Keratinocyte (primary cell): Measurements from ENCODE around the gene ZFP36L2. TPM values are rescaled to one million over a fixed set of nuclear protein-coding genes. Genes with fewer than 3 reads are reported as not detected.

Experiments
- DNase-seq: peaks from one replicate; pipeline ENCODE4 v3.0.0-alpha.2; 2011; ENCODE audit warnings: low read depth, missing footprints, low spot score
- FAIRE-seq: peaks from 2 replicates; lab custom pipeline; 2011; peaks lifted over from hg19 to GRCh38; lab: Jason Lieb, UNC
- H2AFZ ChIP-seq: 2 replicates; pipeline ENCODE4 v1.6.0; 2012; ENCODE audit warnings: low read length, control low read depth, inconsistent platforms; ENCODE audit not compliant: control insufficient read depth
- H3K27ac ChIP-seq: 2 replicates; pipeline ENCODE4 v1.5.1; 2011; ENCODE audit warnings: low read length; ENCODE audit not compliant: control insufficient read depth, insufficient read depth
- H3K27me3 ChIP-seq: 3 replicates; pipeline ENCODE4 v1.6.0; 2011; ENCODE audit warnings: low read length; ENCODE audit not compliant: control insufficient read depth, insufficient read depth; ENCODE audit errors: extremely low read depth
- H3K36me3 ChIP-seq, 2 experiments: 2 replicates in 1 of 2; 3 replicates in 1 of 2; pipeline ENCODE4 v1.5.1; 2011; ENCODE audit warnings: low read length in 2 of 2, mild to moderate bottlenecking in 1 of 2; ENCODE audit not compliant: control insufficient read depth in 2 of 2, insufficient read depth in 2 of 2; ENCODE audit errors: extremely low read depth in 1 of 2
- H3K4me1 ChIP-seq: 3 replicates; pipeline ENCODE4 v1.5.1; 2011; ENCODE audit warnings: low read length; ENCODE audit not compliant: control insufficient read depth, insufficient read depth; ENCODE audit errors: extremely low read depth
- H3K4me2 ChIP-seq: 3 replicates; pipeline ENCODE4 v1.6.0; 2011; ENCODE audit warnings: low read depth, low read length; ENCODE audit not compliant: control insufficient read depth, insufficient read depth; ENCODE audit errors: extremely low read depth
- H3K4me3 ChIP-seq, 3 experiments: fragments of 200-600 bp in 1 of 3; sonication (generic) in 1 of 3; 2 replicates in 2 of 3; 3 replicates in 1 of 3; pipeline ENCODE4 v1.5.1; 2011 to 2016; ENCODE audit warnings: low read length in 3 of 3, mild to moderate bottlenecking in 3 of 3, control low read depth in 2 of 3, inconsistent platforms in 1 of 3, low read depth in 1 of 3, mixed read lengths in 1 of 3, mixed run types in 1 of 3, moderate library complexity in 1 of 3; ENCODE audit not compliant: control insufficient read depth in 2 of 3, insufficient read depth in 2 of 3; ENCODE audit errors: extremely low read depth in 1 of 3
- H3K79me2 ChIP-seq: 2 replicates; pipeline ENCODE4 v1.6.0; 2012; ENCODE audit warnings: low read length; ENCODE audit not compliant: control insufficient read depth, insufficient read depth
- H3K9ac ChIP-seq: 3 replicates; pipeline ENCODE4 v1.6.0; 2011; ENCODE audit warnings: low read length; ENCODE audit not compliant: control insufficient read depth, insufficient read depth; ENCODE audit errors: extremely low read depth
- H3K9me1 ChIP-seq: 3 replicates; pipeline ENCODE4 v1.6.0; 2011; ENCODE audit warnings: low read length; ENCODE audit not compliant: control insufficient read depth, insufficient read depth; ENCODE audit errors: extremely low read depth
- H3K9me3 ChIP-seq: 2 replicates; pipeline ENCODE4 v1.5.1; 2012; ENCODE audit warnings: low read depth, low read length; ENCODE audit not compliant: control insufficient read depth
- H4K20me1 ChIP-seq: 3 replicates; pipeline ENCODE4 v1.6.0; 2011; ENCODE audit warnings: low read length; ENCODE audit not compliant: control insufficient read depth, insufficient read depth; ENCODE audit errors: extremely low read depth
- EZH2 ChIP-seq: IDR thresholded peaks from one replicate; pipeline ENCODE4 v1.6.1; 2012; ENCODE audit warnings: inconsistent platforms, mild to moderate bottlenecking, low read length, moderate library complexity
- dilution Hi-C: fragments of 300-500 bp; cut with MboI; formaldehyde crosslinking; loops from one replicate; pipeline ENCODE4 v1.7.0; 2020; ENCODE audit warnings: low sequenced_read_pairs; ENCODE audit not compliant: extremely low pct_ligation_motif_present
- polyA plus RNA-seq, 5 experiments: library from polyadenylated mRNA; depleted of rRNA in 3 of 5; stranded (reverse) in 3 of 5; stranded (forward) in 1 of 5; unstranded in 1 of 5; fragments of >200 nt; gene quantifications; 1 replicate in 1 of 5; 2 replicates in 3 of 5; 3 replicates in 1 of 5; pipeline versions ENCODE4 v1.2.1 to v1.2.3, GENCODE V29; 2011 to 2012; ENCODE audit warnings: missing spikeins in 2 of 5, low read depth in 1 of 5, low replicate concordance in 1 of 5
- TF ChIP-seq, protein P1 (sequence below), 3 experiments: IDR thresholded peaks in 1 of 3; conservative IDR thresholded peaks in 1 of 3; optimal IDR thresholded peaks in 1 of 3; 2 replicates in 2 of 3; 3 replicates in 1 of 3; pipeline versions ENCODE3 to v1.5.1; 2011; ENCODE audit warnings: low read length in 3 of 3, mild to moderate bottlenecking in 3 of 3, moderate library complexity in 2 of 3, control low read depth in 1 of 3, inconsistent platforms in 1 of 3; ENCODE audit not compliant: insufficient read depth in 2 of 3; ENCODE audit errors: extremely low read depth in 1 of 3

ZFP36L2 gene
- polyA plus RNA-seq, 1 donor (not counting 4 experiments of a cell fraction or from before 2014, with no cell fraction given), result 52.4 TPM

DNA sequence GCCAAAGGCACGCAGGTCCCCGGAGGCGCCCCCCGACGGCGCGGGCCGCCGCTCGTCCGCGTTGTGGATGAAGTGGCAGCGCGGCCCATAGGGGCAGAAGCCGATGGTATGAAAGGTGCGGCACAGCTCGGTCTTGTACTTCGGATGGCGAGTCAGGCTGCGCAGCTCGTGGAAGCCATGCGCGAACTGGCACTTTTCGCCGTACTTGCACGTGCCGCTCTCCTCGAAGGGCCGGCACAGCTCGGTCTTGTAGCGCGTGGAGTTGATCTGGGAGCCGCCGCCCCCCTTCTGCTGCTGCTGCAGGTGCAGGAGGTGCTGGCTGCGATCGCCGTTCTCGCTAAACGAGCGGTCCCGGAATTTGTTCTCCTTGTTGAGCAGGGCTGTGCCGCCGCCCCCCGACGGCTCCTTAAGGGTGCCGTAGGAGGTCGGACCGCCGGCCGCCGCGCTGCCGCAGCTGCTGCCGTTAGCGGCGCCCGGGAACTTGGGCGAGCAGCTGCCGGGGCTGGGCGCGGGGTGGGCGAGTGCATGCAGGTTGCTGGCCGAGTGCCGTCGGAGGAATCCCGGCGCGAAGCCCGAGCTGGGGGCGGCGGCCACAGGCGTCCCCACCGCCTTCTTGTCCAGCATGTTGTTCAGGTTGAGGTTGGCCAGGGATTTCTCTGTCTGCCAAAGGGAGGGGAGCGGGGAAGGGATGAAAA, 1.2 kb downstream of the ZFP36L2 start:
- TF ChIP-seq, protein P1, sequence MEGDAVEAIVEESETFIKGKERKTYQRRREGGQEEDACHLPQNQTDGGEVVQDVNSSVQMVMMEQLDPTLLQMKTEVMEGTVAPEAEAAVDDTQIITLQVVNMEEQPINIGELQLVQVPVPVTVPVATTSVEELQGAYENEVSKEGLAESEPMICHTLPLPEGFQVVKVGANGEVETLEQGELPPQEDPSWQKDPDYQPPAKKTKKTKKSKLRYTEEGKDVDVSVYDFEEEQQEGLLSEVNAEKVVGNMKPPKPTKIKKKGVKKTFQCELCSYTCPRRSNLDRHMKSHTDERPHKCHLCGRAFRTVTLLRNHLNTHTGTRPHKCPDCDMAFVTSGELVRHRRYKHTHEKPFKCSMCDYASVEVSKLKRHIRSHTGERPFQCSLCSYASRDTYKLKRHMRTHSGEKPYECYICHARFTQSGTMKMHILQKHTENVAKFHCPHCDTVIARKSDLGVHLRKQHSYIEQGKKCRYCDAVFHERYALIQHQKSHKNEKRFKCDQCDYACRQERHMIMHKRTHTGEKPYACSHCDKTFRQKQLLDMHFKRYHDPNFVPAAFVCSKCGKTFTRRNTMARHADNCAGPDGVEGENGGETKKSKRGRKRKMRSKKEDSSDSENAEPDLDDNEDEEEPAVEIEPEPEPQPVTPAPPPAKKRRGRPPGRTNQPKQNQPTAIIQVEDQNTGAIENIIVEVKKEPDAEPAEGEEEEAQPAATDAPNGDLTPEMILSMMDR (optimal IDR thresholded peaks at IDR 0.05 in 1 of 3, IDR thresholded peaks at IDR 0.05 in 1 of 3, conservative IDR thresholded peaks at IDR 0.05 in 1 of 3; ENCODE audit: extremely low read depth in 1 of 3, insufficient read depth in 2 of 3, low read length in 3 of 3), result no peak
- TF ChIP-seq EZH2, result no peak
- no peak overlapping the region for H2AFZ ChIP-seq
- H3K27ac ChIP-seq, result peak overlapping the region; percentile 89
- FAIRE-seq (no peak), DNase-seq (no peak)
- peak overlapping the region; percentile 94 for H3K9ac ChIP-seq
- no peaks in the 10 kb centered on the region for H3K27me3 ChIP-seq
- peaks cover 50% of the 10 kb centered on the region for H3K79me2 ChIP-seq
- H4K20me1 ChIP-seq, result peaks cover 16% of the 10 kb centered on the region
- dilution Hi-C loops, result no loop called here
- H3K4me3 ChIP-seq, result peak overlapping the region; percentile 87 to 96 (median 92)
- H3K4me2 ChIP-seq, result peak overlapping the region; percentile 10
- no peaks in the 10 kb centered on the region for H3K9me1 ChIP-seq
- H3K4me1 ChIP-seq, result peaks cover 36% of the 10 kb centered on the region
- H3K9me3 ChIP-seq, result no peaks in the 10 kb centered on the region
- peaks cover 4 to 15% of the 10 kb centered on the region in 2 experiments for H3K36me3 ChIP-seq

- peak overlapping the region; percentile 94 for H3K9ac ChIP-seq
- H3K9me3 ChIP-seq, result no peaks in the 10 kb centered on the region
- no peak overlapping the region for H2AFZ ChIP-seq
- dilution Hi-C loops, result no loop called here
- no peak for TF ChIP-seq EZH2
- TF ChIP-seq, protein P1 (optimal IDR thresholded peaks at IDR 0.05 in 1 of 3, IDR thresholded peaks at IDR 0.05 in 1 of 3, conservative IDR thresholded peaks at IDR 0.05 in 1 of 3; ENCODE audit: extremely low read depth in 1 of 3, insufficient read depth in 2 of 3, low read length in 3 of 3), result no peak
- DNase-seq, result no peak
- no peak overlapping the region for H3K4me2 ChIP-seq
- peaks cover 16% of the 10 kb centered on the region for H4K20me1 ChIP-seq
- peaks cover 42% of the 10 kb centered on the region for H3K4me1 ChIP-seq
- no peaks in the 10 kb centered on the region for H3K27me3 ChIP-seq
- peaks cover 50% of the 10 kb centered on the region for H3K79me2 ChIP-seq
- FAIRE-seq, result no peak
- peaks cover 4 to 14% of the 10 kb centered on the region in 2 experiments for H3K36me3 ChIP-seq
- H3K9me1 ChIP-seq, result no peaks in the 10 kb centered on the region
- peak overlapping the region; percentile 87 to 96 (median 92) for H3K4me3 ChIP-seq
- H3K27ac ChIP-seq, result peak overlapping the region; percentile 89
These were observed 1.8 kb downstream of the ZFP36L2 start for GRCh38 chr2:43224571-43225092.
